GM10847 (cell line): ENCODE measurements around the gene ZFP36L1.

Source experiments
- POLR2A ChIP-seq: IDR thresholded peaks from 2 replicates; pipeline ENCODE4 v1.6.1; 2011; ENCODE audit not compliant: insufficient read length; ENCODE audit errors: extremely low read depth

The ZFP36L1 gene

DNA sequence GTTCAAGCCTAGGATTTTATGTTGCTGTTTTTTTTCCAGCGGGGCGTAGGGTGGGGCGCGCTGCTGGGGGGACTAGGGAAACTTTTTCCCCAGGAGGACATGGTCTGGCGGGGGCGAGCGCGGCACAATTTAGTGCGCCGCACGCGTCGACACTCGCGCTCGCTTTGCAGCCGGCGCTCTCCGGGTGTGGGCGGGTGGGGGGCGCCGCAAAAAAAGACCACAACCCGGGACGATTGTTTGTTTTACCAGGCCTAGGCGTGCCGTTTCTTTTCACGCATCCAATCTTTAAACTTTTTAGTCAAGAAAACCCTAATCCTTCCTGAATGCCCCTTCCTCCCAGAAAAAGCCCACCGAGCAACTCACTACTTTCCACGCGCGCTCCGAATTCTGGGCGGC is 865 bp upstream of the ZFP36L1 start:
- TF ChIP-seq POLR2A, result no peak

DNA sequence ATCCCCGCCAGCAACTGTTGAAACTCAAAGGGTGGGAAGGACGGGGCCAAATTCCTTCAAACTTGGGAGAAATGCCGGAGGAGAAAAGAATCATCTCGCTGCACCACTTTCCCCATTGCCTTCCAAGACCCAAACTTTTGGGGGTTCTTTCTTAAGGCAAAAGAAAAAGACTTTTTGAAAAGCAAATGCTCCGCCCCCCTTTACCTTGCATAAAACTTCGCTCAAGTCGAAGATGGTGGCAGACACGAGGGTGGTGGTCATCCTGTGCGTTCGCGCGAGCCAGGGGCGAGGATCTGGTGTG is 239 bp downstream of the ZFP36L1 start:
- TF ChIP-seq POLR2A, result no peak

DNA sequence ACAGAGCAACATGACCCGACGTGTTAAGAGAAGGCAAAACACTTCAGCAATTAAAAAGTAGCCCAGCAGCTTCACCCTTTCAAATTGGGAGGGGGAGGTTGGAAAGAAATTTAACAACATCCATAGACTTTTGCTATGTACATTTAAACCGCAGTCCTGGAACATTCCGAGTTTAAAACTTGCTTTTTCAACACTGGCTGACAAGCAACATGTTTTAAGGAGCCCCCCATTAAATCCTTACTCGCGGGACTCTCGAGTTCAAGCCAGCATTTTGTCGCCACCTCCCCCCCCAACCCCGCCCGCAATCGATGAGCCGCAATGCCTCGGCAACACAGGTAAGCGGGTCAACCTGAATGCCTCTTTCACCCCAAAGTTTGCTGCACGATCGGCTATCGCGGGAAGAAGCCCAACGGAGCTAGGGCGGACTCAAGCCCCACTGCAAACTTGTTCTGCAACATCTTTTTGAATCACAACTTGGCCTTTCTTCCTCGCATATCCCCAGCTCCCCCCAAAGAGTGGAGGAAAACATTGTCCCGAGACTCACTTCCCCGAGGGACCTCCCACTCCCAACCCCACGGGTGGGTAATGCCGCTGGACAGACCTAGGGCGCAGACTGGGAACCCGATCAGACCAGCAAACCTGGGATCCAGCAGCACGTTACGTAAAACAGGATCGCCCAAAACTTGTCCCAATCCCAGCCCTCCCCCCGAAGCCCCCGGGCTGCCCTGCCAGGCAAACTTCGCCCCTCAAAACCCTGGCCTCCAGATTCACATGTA is 777 bp downstream of the ZFP36L1 start:
- TF ChIP-seq POLR2A, result peak; percentile 11

DNA sequence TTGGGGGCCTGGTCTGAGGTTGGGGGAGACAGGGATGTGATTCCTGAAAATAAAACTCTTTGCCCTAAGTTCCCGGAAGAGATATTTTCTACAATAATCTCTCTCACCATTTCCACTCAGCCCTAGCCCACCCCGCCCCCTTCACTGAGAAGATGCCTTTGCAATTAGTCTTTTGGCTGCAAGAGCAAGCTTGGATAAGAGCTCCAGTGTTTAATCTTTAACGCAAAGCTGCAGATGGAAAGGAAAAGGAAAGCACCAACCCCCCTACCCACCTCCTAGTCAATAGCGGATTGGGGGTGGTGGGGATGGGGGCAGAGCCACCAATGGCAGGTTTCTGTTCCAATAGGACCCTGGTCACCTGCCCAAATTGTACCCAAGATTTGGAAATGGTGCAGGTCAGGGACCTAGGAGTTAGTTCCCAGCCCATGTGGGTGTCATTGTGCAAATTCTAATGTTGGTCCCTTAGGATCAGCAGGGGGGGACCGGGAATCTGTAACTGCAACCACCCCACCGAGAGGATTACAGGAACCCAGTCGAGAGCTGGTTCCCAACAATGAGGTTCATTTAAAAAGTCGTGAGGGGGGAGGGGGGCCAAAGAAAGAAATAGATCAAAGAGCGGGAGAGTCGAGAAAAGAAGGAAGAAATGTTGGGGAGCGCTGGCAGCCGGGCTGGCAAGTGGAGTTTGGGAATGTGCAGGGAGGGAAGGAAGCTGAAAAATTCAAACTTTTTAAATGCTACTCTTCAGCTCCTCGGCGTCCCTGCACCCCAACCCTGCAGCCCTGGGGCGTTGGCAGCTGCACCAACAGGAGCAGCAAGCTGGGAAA is 1.6 kb downstream of the ZFP36L1 start:
- no peak for TF ChIP-seq POLR2A

DNA sequence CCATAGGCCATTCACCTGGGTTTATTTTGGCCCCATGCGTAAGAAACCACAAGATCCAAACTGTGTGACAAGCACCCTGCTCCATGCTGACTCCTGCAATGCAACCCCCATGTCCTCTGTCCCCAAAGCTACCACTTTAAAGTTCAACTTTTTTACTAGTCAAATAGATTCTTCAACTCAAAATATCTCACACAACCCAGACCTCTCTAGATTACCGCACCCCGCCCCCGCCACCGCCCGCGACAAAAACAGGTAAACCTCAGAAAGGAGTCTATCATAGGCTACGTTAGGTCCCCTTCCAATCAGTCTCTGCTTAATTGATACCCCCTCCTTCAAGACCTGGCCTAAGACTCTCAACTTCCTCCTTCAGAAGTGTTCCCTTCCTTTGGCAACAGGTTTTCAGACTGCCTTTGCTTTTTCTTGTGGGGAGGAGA is 2.2 kb downstream of the ZFP36L1 start:
- TF ChIP-seq POLR2A, result no peak

DNA sequence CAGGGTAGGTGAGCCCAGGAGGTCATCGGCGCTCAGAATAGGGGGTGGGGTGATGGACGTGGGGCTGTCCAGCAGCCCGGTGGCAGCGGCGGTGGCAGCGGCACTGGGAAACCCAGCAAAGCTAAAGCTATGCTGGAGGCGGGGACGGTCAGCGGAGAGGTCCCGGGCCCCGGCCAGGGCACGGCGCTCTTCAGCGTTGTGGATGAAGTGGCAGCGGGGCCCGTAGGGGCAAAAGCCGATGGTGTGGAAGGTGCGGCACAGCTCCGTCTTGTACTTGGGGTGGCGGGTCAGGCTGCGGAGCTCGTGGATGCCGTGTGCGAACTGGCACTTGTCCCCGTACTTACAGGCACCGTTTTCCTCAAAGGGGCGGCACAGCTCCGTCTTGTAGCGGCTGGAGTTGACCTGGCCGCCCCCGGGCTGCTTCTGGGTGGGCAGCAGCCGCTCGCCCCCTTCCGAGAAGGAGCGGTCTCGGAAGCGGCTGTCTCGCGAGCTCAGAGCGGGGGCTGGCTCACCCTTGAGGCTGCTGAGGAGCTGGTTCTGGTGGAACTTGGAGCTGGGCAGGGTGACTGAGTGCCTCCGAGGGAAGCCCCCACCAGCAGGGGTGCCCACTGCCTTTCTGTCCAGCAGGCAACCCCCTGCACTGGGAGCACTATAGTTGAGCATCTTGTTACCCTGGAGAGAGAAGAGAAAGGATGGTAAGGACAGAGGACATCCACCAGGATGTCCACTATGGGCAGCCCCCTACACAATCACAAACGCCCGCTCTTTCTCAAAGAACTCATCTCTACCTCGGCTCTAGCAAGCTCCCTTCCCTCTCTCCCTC is 2.8 kb downstream of the ZFP36L1 start:
- TF ChIP-seq POLR2A, result no peak

DNA sequence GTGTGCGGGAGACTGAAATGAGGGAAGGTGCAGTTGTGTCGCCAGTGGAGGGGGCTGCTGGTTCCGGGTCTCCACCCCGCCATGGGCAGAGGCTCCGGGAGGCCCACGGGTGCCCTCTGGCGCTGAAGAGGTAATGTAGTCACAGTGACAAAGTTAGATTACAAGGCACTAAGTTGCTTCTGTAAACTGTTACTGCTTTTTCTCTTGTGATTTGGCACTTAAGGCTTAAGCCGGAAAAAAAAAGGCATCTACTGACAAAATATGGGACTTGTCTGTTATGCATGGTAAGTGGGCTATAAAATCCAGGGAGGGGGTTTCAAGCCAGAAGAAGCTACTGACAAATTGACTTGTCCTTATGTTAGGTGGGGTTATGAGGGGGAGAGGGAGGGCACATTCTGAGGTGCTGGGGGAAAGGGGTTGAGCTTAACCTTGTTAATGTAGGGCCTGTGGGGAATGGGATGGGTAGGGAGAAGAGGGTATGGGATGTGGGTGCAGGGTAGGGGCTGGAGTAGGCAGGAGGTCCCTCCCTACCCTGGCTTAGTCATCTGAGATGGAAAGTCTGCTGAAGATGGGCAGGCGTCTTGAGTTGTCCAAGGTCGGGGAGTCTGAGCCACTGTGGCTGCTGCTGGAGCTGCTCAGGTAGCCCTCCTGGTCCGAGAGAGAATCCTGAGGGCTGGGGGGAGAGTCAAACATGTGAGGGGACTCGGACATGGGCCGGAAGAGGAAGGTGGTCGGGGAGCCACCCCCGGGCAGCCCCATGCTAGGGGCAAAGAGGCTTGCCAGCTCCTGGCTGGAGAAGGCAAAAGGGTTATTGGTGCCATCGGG is 3.7 kb downstream of the ZFP36L1 start:
- TF ChIP-seq POLR2A, result peak; percentile 13

DNA sequence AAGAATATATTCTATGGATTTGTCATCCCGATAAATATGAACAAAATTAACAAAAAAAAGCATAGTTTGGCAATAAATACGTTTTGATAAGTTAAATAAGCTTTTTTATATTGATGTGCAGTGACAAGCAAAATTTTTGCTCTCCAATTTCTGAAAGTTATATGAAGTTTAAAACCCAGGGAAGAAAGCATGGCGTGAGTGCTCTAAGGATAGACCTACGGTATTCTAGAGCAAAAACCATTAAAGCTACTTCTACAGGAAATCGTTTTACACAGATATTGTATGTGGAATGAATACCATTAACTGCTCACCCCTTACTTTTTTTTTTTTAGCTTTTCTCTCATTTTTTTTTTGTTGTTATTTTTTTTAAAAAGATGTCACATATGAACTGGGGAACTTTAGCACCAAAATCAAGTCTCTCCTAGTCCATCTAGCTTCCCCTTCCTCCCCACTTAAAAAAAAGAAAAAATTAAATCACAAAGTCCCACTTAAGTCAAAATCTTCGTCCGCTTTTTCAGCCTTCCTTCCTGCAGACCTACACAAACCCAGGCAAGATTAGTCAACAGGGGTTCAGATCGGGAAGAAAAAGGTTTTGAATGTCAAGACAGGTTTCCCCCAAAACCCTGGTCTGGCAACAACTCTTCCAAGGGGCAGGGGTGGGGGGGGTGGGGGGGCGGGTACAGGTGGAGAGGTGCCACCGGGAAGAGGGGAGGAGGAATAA is 4.4 kb downstream of the ZFP36L1 start:
- no peak for TF ChIP-seq POLR2A

DNA sequence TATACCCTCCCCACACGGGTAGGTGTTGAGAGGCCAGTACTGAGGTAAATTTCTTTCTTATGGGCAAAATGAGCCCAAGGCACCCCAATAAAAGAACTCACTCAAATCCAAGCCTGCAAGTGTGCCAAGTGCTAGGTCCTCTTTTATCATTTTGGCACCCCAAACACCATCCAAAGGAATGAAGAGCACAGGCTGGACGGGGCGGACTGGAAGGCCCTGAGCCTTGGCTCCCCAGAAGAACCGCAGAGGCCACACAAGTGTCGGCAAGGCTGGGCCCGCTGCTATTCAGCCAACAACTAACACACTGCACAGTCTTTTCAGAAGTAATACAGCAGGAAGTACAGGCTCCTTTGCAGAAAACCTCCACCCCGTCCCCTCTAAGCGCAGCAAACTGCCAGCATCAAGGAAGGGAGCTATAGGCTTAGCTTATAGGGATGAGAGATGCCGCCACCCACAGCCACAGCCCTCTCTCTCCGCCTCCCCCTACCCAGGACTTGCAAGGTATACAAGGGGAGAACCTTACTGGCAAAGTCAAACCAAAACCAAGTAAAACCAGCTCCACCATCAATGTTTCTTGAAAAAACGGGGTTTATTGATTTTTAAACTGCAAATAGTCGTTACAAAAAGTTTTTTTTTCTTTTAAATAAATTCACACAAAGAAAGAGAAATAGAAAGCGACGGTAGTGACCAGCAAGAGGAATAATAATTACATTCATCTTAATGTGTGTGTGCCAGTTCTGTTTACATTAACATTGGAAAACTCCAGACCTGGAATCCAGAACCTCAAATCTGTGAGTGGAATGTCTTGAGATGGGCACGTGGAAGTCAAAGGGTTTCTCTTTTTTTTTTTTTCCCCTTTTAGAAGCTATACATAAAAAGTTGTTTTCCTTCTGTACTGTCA is 5.5 kb downstream of the ZFP36L1 start:
- no peak for TF ChIP-seq POLR2A

DNA sequence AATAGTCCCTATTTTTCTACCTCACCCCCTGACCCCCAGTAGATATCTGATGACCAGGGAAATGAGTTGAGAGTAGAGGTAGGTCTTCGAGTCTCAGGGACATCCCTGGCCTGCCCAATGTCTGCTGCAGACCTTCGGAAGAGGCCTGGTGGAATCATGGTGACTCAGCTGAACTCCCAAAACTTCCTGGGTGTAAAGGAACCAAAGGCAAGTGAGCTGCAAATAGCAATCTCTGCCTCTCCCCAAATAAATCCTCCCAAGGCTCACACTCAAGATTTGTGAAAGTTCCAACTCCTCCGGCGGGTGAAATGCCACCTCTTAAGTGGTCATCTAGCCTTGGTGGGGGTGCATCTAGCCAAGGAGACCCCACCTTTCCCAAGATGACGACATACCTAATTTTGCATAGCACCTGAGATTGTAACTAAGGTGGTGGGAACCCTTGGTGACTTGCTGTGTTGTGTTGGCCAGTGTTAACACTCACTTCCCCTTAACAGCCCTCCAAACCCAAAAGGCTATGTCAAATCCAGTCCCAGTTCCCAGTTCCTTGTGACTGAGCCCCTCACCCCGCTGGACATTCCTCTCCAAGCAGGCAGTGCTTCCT is 6.3 kb downstream of the ZFP36L1 start:
- no peak for TF ChIP-seq POLR2A

DNA sequence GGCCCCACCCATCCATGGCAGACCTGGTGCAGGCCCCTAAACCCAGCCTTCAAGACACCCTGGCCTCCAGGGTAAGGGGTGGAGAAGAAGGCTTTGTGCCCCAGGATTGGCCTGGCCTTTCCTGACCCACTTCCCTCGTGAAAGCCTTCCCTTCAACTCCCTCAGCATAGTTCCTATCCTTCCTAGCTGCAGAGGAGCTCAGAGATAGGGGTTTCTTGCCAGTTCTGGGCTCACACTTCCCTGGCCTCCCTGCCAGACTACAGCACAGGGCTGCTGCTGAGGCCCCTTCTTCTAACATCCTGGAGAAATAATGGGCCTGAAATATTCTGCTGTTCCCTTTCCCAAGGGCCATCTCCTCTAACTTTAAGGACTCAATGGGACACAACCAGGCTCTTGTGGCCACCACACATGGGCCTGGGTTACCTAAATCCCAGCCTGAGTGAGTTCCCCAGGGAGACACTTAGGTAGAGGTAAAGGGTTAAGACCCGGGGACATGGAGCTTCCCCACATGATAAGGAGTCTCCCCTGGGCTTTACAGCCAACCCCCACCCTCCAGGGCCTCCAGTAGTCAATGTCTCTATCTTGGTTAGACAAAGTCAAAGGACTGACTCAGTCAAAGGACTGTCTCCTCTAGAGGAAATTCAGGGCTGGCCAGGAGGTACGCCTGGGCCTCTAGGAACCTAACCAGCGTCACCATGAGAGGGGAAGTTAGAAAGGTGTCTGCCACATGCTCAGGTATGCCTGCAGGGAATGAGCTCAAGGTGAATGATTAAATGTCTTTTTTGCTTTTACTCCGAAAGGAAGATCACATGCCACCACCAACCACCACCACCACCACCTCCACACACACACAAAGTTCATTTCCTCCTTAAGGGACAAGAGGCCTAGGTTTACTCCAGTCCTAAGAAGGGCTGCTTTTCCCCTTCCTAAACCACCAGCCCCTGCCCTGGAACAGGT is 7.1 kb downstream of the ZFP36L1 start:
- no peak for TF ChIP-seq POLR2A
